K562 (cell line): ENCODE results near the gene GEMIN2. TPM values are rescaled to one million over a fixed set of nuclear protein-coding genes. Genes with fewer than 3 reads are reported as not detected.
A peak's percentile ranks its signal among the peaks of the same experiment; 100 is the strongest.

ENCODE experiments used
- ATF7 ChIP-seq: fragments of 450-650 bp; IDR thresholded peaks from 2 replicates; pipeline ENCODE4 v1.7.1; 2014; ENCODE audit warnings: mild to moderate bottlenecking, moderate library complexity
- BCOR ChIP-seq: fragments of 450-650 bp; IDR thresholded peaks from 2 replicates; pipeline ENCODE4 v1.6.1; 2016
- CREM ChIP-seq: IDR thresholded peaks from 2 replicates; pipeline ENCODE4 v1.6.1; 2014; ENCODE audit warnings: antibody characterized with exemption, low read depth
- EP400 ChIP-seq: fragments of 450-650 bp; IDR thresholded peaks from 2 replicates; pipeline ENCODE4 v1.6.1; 2017; ENCODE audit warnings: antibody characterized with exemption, mild to moderate bottlenecking, moderate library complexity
- HNRNPLL ChIP-seq: fragments of 200-400 bp; formaldehyde crosslinking; IDR thresholded peaks from 2 replicates; pipeline ENCODE4 v1.6.1; 2017; ENCODE audit warnings: low read length, low read depth, mild to moderate bottlenecking; ENCODE audit not compliant: poor library complexity, severe bottlenecking
- KAT8 ChIP-seq: fragments of 450-650 bp; IDR thresholded peaks from 2 replicates; pipeline ENCODE4 v1.6.1; 2016; ENCODE audit warnings: low read depth, mild to moderate bottlenecking
- NR2C1 ChIP-seq, 2 experiments: fragments of 450-650 bp; IDR thresholded peaks; 2 replicates each; pipeline ENCODE4 v1.6.1; 2017; ENCODE audit warnings: mild to moderate bottlenecking in 2 of 2, antibody characterized with exemption in 1 of 2, inconsistent platforms in 1 of 2, missing compliant biosample characterization in 1 of 2, missing genetic modification characterization in 1 of 2
- POLR2A ChIP-seq: fragments of 450-650 bp; conservative IDR thresholded peaks from 2 replicates; pipeline ENCODE4 v1.6.1; 2016
- POLR2AphosphoS5 ChIP-seq: IDR thresholded peaks from 2 replicates; pipeline ENCODE4 v1.6.1; 2011; ENCODE audit warnings: mild to moderate bottlenecking, low read depth, low read length, moderate library complexity; ENCODE audit not compliant: control insufficient read depth, insufficient read depth
- POLR2B ChIP-seq: fragments of 450-650 bp; IDR thresholded peaks from 2 replicates; pipeline ENCODE4 v1.6.1; 2018; ENCODE audit warnings: low read depth; ENCODE audit not compliant: partially characterized antibody
- PRDM10 ChIP-seq: fragments of 450-650 bp; IDR thresholded peaks from 2 replicates; pipeline ENCODE4 v1.6.1; 2018; ENCODE audit not compliant: partially characterized antibody
- RBBP5 ChIP-seq: fragments of 200-600 bp; sonication (generic); IDR thresholded peaks from 2 replicates; pipeline ENCODE4 v1.6.1; 2012; ENCODE audit warnings: borderline replicate concordance, mild to moderate bottlenecking, low read length, control low read depth, inconsistent platforms; ENCODE audit not compliant: insufficient read depth, poor library complexity, severe bottlenecking
- ZBTB40 ChIP-seq, 2 experiments: fragments of 450-650 bp in 1 of 2; sonication (generic) in 1 of 2; formaldehyde crosslinking in 1 of 2; IDR thresholded peaks; 2 replicates each; pipeline versions ENCODE4 v1.7.1 to v1.9.0; 2016 to 2022; ENCODE audit warnings: inconsistent platforms in 1 of 2, mild to moderate bottlenecking in 1 of 2, missing genetic modification reagents in 1 of 2
- ZEB2 ChIP-seq: fragments of 450-650 bp; IDR thresholded peaks from 2 replicates; pipeline ENCODE4 v1.6.1; 2016
- ZFX ChIP-seq: sonication (generic); formaldehyde crosslinking; IDR thresholded peaks from 2 replicates; pipeline ENCODE4 v1.8.0; 2022; ENCODE audit warnings: mild to moderate bottlenecking, missing genetic modification reagents, moderate library complexity
- polyA plus RNA-seq, 8 experiments: library from polyadenylated mRNA; depleted of rRNA in 4 of 8; stranded (reverse) in 5 of 8; unstranded in 3 of 8; fragments of >200 nt; fragmentation: Nextera tagmentation in 2 of 8; fragmentation: Illumina TruSeq in 1 of 8; extraction: Ambion mirVana in 2 of 8; extraction: Trizol in 1 of 8; gene quantifications; 2 replicates each; pipeline versions ENCODE4 v1.2.1 to v1.2.3, GENCODE V29; 2011 to 2014; ENCODE audit warnings: inconsistent platforms in 1 of 8, missing spikeins in 1 of 8
- total RNA-seq, 7 experiments: library from RNA; depleted of rRNA in 6 of 7; stranded (reverse); fragments of >200 nt in 6 of 7; fragmentation: Illumina TruSeq in 2 of 7; extraction: Trizol in 2 of 7; gene quantifications; 2 replicates each; pipeline versions ENCODE4 v1.2.1 to v1.2.3, GENCODE V29; 2011 to 2021; ENCODE audit warnings: low replicate concordance in 1 of 7

Gene GEMIN2
- total and polyA plus RNA-seq, 9 of the 15 experiments (the other 6 are each of a cell fraction or from before 2014, with no cell fraction given), result 23.0 to 87.6 (median 45.5) TPM

- TF ChIP-seq ZBTB40 (IDR thresholded peaks at IDR 0.05) (peak; percentile 67), ZBTB40 (CRISPR knock-in tag; IDR thresholded peaks at IDR 0.05) (no peak), PRDM10 (peak; percentile 41), HNRNPLL (peak; percentile 92), POLR2B (peak; percentile 71), KAT8 (no peak), ZFX (CRISPR knock-in tag) (peak; percentile 44; the same call in 1 of the 2 replicates), POLR2A (peak; percentile 81), POLR2AphosphoS5 (peak; percentile 48; the same call in 1 of the 2 replicates), CREM (0 out of 2 replicates have a peak, but pooled peaks have one; percentile 21), BCOR (no peak), NR2C1 (IDR thresholded peaks at IDR 0.05) (peak; percentile 43), NR2C1 (tag; IDR thresholded peaks at IDR 0.05) (peak; percentile 71), ZEB2 (peak; percentile 50; the same call in 1 of the 2 replicates), RBBP5 (peak; percentile 69), EP400 (peak; percentile 35), ATF7 (peak; percentile 22)
Measured at GRCh38 chr14:39114073-39114838, at the start of gene GEMIN2 (continued).
